Neutrophil (primary cell): ENCODE data around the gene SORCS2.

Experiments used
- H3K27ac ChIP-seq: fragments of 200-600 bp; sonication (generic); 2 replicates; pipeline ENCODE4 v1.5.1; 2016; ENCODE audit warnings: mild to moderate bottlenecking, moderate library complexity
- H3K27me3 ChIP-seq: fragments of 200-600 bp; sonication (generic); 2 replicates; pipeline ENCODE4 v1.6.0; 2016; ENCODE audit warnings: mild to moderate bottlenecking
- H3K36me3 ChIP-seq: fragments of 200-600 bp; sonication (generic); 2 replicates; pipeline ENCODE4 v1.5.1; 2017
- H3K4me1 ChIP-seq, 2 experiments: fragments of 200-600 bp in 1 of 2; sonication (generic) in 1 of 2; 1 replicate in 1 of 2; 2 replicates in 1 of 2; pipeline versions ENCODE4 v1.5.1 to v1.6.1; 2013 to 2016; ENCODE audit warnings: low read depth in 1 of 2, low read length in 1 of 2, mild to moderate bottlenecking in 1 of 2, moderate library complexity in 1 of 2; ENCODE audit not compliant: control insufficient read depth in 1 of 2, insufficient read depth in 1 of 2
- H3K4me3 ChIP-seq, 2 experiments: fragments of 200-600 bp in 1 of 2; sonication (generic) in 1 of 2; 1 replicate in 1 of 2; 2 replicates in 1 of 2; pipeline ENCODE4 v1.5.1; 2013 to 2016; ENCODE audit warnings: low read depth in 1 of 2, low read length in 1 of 2, mild to moderate bottlenecking in 1 of 2, moderate library complexity in 1 of 2
- H3K9me3 ChIP-seq: fragments of 200-600 bp; sonication (generic); 2 replicates; pipeline ENCODE4 v1.5.1; 2016
- TF ChIP-seq, protein P1 (sequence below): fragments of 200-600 bp; sonication (generic); IDR thresholded peaks from 2 replicates; pipeline ENCODE4 v1.5.1; 2016; ENCODE audit warnings: antibody characterized with exemption

The SORCS2 gene

DNA sequence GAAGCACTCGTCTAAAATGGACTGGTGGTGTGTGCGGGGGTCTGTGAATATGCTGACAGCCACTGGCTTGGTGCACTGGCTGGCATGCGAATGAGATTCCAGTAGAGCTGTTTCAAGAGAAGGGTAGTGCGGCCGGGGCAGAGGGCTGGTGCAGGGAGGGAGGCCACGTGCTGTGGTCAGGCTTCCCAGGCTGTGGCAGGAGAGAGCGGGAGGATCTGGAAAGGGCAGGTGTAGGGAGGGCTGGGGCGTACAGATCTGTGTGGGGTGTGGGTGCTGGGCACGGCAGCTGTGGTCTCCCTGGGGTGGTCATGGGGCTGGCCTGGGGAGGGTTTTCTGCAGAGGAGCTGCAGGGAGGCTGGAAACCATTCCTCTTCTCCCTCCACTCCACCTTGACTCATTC is 30.2 kb downstream of the SORCS2 start:
- no peaks in the 10 kb centered on the region for H3K36me3 ChIP-seq

DNA sequence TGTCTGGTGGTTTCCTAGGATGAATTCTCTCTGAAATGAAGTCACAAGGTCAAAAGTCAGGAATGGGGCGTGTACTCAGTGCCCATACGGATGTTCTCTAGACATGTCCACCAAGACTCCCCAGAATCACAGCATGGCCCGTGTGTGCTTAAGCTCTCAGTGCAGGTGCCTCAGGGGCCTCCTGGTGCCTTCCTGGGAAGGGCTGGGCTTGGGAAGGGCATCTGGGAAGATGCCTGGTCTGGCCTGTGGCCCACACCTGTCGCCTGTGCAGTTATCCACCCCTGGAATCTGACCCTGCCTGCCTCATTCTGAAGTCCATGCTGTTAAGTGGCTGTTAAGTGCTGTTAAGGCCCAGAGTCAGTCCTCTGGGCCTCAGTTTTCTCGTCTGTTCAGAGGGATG is 31.2 kb downstream of the SORCS2 start:
- H3K36me3 ChIP-seq = no peaks in the 10 kb centered on the region
- TF ChIP-seq, protein P1, sequence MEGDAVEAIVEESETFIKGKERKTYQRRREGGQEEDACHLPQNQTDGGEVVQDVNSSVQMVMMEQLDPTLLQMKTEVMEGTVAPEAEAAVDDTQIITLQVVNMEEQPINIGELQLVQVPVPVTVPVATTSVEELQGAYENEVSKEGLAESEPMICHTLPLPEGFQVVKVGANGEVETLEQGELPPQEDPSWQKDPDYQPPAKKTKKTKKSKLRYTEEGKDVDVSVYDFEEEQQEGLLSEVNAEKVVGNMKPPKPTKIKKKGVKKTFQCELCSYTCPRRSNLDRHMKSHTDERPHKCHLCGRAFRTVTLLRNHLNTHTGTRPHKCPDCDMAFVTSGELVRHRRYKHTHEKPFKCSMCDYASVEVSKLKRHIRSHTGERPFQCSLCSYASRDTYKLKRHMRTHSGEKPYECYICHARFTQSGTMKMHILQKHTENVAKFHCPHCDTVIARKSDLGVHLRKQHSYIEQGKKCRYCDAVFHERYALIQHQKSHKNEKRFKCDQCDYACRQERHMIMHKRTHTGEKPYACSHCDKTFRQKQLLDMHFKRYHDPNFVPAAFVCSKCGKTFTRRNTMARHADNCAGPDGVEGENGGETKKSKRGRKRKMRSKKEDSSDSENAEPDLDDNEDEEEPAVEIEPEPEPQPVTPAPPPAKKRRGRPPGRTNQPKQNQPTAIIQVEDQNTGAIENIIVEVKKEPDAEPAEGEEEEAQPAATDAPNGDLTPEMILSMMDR = no peak
- H3K27me3 ChIP-seq = peaks cover 16% of the 10 kb centered on the region
- H3K4me3 ChIP-seq = no peak overlapping the region
- H3K9me3 ChIP-seq = no peaks in the 10 kb centered on the region
- no peak overlapping the region for H3K27ac ChIP-seq
- no peaks in the 10 kb centered on the region for H3K4me1 ChIP-seq

More for the DNA sequence above, 30.2 kb downstream of the SORCS2 start:
- peaks cover 15% of the 10 kb centered on the region for H3K27me3 ChIP-seq
- H3K9me3 ChIP-seq = no peaks in the 10 kb centered on the region
- H3K27ac ChIP-seq = no peak overlapping the region
- H3K4me1 ChIP-seq = no peaks in the 10 kb centered on the region
- TF ChIP-seq, protein P1 = no peak
- no peak overlapping the region for H3K4me3 ChIP-seq

DNA sequence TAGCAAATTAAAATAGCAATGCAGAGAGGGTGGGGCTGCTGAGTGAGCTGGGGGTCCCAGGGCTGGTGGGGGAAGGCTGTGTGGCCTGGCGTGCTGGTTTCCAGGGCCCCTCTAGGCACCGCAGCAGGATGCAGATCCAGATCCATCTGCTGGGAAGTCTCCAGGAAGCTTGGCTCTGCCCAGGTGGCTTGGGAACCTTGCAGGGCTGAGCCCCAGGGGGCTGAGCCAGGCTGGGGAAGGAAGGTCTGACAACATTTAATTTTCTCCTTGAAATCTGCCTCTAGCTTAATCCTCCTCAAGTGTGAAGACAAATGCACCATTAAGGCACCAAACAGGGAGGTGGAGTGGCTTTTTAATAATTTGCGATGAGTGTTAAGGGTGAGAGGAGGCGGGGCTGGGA is 31.7 kb downstream of the SORCS2 start:
- TF ChIP-seq, protein P1 = no peak
- no peak overlapping the region for H3K27ac ChIP-seq

DNA sequence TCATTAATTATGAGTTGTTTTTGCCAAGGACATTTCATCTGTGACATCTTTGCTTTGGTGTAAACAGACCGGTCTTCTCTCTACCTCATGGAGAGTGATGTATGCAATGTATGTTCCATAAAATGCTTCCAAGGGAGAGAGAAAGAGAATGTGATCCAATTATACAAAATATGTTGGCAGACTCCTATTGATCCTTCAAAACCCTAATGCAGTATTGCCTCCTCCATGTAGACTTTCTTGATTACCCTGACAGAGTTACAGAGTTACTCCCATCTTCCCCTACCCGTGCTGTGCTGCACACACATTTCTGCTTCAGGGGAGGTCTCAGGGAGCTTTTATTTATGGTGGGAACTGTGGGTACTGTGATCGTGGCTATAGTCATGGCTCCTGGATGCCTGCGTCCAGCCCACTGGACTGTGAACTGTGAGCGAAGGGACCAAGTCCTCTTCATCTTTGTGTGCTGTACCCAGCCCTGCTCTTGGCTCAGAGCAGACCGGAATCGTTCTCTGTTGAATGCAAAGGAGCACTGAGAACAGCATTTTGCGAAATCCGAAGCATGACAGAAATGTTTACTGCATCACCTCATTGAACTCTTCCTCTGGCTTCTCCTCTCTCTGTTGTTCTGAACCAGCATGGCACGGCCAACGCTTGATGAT is 32.7 kb downstream of the SORCS2 start:
- peaks cover 16% of the 10 kb centered on the region for H3K27me3 ChIP-seq
- H3K4me1 ChIP-seq = no peaks in the 10 kb centered on the region
- no peaks in the 10 kb centered on the region for H3K9me3 ChIP-seq
- no peak overlapping the region for H3K27ac ChIP-seq
- H3K4me3 ChIP-seq = no peak overlapping the region
- TF ChIP-seq, protein P1 = no peak
- no peaks in the 10 kb centered on the region for H3K36me3 ChIP-seq

More for the DNA sequence above, 31.7 kb downstream of the SORCS2 start:
- H3K27me3 ChIP-seq = peaks cover 16% of the 10 kb centered on the region
- H3K4me3 ChIP-seq = no peak overlapping the region
- no peaks in the 10 kb centered on the region for H3K4me1 ChIP-seq
- no peaks in the 10 kb centered on the region for H3K9me3 ChIP-seq
- H3K36me3 ChIP-seq = no peaks in the 10 kb centered on the region

GRCh38 chr4:7226439-7226838 is 34.1 kb downstream of the SORCS2 start:
- Histone ChIP-seq H3K9me3 (no peaks in the 10 kb centered on the region), H3K4me1 (no peaks in the 10 kb centered on the region), H3K27me3 (peaks cover 16% of the 10 kb centered on the region), H3K4me3 (no peak overlapping the region), H3K27ac (no peak overlapping the region), H3K36me3 (no peaks in the 10 kb centered on the region)
- TF ChIP-seq, protein P1 = no peak
